ENCODE results near the gene RNF4.
"Not testable (repeated sequence)": the region's sequence is repeated elsewhere in the genome, so short reads cannot be mapped to it uniquely, and the experiment has no call there.

The RNF4 gene

DNA sequence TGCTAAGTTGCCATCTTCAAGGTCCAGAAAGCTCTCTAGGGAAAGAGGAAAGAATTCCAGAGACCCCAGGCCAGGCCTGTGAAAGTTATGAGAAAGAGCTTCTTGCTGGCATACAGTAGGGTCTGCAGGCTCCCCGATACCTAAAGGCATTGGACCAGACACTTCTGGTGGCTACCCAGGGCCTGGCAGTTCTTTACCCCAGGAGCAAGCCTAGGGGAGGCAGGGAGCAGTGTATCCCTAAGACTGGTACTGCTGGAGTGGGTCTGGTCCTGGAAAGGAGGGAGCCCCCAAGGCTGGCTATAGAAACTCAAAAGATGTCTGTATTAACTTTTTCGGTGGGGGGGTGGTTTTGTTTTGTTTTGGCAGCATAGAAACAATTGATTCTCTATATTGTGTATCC, 47.7 kb downstream of the RNF4 start:
- in situ Hi-C loops (cut with HindIII; ENCODE audit: low sequenced_read_pairs), result no loop called here

DNA sequence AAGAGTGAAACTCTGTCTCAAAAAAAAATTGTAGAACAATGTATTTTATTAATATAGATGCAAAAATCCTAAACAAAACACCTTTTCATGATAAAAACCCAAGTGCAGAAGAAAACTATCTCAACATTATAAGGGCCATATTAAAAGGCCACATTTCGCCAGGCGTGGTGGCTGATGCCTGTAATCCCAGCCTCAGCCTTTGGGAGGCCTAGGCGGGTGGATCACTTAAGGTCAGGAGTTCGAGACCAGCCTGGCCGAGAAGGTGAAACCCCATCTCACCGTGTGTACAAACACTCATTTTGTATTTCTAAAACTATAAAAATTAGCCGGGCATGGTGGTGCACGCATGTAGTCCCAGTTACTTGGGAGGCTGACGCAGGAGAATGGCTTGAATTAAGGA, 57.7 kb downstream of the RNF4 start:
- in situ Hi-C loops (cut with HindIII; ENCODE audit: low sequenced_read_pairs), result no loop called here

DNA sequence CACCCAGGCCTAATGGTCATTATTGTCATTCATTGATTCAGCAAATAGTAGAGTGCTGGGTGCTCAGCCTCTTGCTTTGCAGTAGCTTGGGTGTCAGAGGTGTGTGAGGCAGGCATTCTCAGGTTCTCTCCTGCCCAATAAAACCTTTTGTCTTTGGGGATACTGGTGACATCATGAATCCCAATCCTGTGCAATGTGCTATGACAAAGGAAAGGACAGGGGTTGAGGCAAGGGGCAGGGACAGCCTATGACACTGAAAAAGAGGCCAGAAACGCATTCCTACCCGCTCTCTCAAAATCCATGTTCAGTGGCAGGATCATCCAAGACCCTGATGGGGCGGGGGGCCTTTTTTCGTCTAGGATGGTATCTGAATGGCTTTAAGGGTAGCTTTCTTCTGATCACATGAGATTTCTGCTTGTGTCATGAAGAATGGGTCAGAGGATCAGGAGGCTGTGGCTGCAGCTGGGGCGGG, 66.0 kb downstream of the RNF4 start:
- in situ Hi-C loops (cut with HindIII; ENCODE audit: low sequenced_read_pairs), result no loop called here

DNA sequence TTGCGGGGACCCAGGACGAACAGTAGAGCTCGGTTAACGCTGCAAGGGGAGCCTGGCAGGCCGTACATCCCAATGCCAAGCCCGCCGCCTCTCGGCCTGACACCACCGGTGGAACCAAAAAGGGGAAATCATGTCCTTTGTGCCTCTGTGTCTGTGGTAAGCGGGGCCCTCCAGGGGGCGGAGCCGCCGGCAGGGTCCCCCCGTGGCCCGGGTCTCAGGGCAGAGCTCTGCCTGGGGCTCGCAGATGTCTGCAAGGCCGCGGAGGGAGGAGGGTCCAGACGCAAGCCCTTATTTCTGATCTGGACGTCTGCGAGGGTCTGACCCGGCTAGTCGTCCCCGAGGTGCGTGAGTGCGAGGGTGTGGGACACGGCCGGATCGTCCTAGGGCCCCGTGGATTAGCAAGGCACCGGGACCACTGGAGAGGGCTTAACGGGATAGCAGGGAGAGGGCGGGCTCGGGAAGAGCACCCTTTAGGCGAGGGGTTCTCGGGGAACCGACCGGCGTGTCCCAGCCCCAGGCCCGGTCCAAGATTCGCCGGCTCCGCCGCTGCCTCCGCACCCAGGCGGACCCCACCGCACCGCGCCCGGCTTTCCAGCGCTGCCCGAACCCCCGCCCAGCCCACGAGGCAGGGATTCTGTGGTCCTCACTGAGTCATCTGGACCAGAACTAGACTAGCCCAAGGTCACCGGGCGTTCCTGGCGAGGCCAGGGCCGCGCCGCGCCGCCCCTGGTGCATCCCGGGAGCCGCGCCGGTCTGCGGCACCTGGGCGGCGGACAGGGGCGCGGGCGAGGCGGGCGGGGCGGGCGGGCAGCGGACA, 66.7 kb downstream of the RNF4 start:
- in situ Hi-C loops (cut with HindIII; ENCODE audit: low sequenced_read_pairs), result no loop called here

DNA sequence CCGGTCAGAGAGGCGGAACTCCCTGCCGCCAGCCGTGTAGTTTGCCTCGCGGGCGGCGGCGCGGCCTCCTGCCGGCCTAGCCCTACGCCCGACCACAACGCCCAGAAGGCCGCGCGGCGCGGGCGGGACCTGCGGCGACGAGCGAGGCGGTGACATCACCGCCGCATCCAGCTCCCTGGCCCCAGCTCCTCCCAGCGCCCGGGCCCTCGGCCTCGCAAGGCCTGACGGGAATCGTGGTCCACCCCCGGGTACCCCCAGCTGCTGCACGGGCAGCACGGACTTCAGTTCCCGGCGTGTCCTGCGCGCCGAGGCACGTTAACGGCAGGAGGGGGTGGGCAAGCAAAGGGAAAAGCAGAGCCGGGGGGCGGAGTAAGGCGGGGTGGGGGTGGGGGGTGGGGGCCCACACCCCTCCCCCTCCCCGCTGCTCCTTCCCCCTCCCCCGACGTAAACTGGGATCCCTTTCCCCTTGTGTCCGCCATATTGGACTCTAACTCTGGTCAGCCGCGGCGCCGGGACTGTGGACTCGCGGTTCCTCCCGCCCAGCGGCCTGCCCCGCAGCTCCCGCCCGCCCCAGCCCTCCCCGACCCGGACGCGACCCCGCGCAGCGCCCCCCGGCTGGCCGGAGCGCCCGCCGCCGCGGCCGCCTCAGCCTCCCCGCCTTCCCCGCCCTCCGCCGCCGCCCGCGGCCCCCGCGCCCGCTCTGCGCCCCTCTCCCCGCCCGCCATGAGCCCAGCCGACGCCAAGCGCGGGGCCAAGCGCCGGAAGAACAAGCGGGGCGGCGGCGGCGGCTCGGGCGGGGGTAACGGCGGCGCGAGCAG, 67.5 kb downstream of the RNF4 start, which contains the start of gene FAM193A:
TSS of gene FAM193A (plus strand) at position 455 of the 818 bp plus-strand sequence. CDS start at position 724, 269 bp downstream.
- in situ Hi-C loops (cut with HindIII; ENCODE audit: low sequenced_read_pairs), result no loop called here

DNA sequence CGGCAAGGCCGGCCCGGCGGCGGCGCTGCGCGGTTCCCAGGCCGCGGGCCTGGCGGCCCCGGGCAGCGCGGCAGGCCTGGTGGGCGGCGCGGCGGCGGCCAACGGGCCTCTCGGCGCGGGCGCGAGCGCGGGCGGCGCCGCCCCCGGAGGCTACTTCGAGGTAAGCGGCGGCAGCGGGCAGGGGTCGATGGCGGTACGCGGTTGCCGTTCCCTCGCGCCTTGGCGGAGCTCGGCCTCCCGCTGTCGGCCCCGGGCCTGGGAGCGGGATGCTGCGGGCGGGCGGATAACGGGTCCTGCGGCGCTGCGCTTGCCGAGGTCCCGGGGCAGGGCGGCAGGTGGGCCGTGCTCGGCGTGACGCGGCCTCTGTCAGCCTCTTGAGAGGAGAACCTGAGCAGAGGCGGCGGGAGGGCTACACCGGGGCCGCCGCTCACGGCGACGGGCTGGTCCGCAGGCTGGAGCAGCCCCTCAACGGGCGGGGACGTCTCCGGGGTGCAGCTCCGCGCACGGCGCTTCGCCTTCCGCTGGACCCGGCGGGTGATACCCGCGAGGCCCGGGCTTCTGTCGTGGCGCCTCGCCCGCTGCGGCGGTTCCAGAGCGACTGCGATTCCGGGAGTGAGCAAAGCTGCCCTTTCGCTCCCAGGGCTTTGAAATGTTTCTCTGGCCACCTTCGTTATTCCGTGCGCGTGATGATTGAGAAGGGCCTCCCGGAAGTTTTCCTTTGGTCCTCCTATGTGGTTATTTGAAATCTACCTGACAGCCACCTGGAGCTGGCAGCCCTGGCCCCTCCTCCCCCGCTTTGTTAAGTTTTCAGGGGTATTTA, 68.3 kb downstream of the RNF4 start:
- in situ Hi-C loops (cut with HindIII; ENCODE audit: low sequenced_read_pairs), result no loop called here

DNA sequence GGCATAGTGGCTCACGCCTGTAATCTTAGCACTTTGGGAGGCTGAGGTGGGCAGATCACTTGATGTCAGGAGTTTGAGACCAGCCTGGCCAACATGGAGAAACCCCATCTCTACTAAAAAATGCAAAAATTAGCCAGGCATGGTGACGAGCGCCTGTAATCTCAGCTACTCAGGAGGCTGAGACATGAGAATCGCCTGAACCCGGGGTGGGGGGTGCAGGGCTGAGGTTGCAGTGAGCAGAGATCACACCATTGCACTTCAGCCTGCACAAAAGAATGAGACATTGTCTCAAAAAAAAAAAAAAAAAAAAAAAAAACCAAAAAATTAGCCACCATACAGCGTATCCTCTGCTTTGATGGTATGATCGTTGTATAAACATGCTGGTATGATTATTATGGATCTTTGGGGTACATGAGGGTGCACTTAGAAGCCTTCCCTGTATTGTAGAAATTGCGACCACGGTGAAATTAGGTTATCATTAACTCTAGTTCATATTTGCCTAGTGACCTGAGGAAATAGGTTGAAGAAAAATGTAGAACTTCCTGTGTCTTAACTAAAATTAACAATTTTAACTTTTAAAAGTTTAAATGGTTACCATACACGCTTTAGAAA, 74.8 kb downstream of the RNF4 start:
- in situ Hi-C loops (cut with HindIII; ENCODE audit: low sequenced_read_pairs), result not testable (repeated sequence)

DNA sequence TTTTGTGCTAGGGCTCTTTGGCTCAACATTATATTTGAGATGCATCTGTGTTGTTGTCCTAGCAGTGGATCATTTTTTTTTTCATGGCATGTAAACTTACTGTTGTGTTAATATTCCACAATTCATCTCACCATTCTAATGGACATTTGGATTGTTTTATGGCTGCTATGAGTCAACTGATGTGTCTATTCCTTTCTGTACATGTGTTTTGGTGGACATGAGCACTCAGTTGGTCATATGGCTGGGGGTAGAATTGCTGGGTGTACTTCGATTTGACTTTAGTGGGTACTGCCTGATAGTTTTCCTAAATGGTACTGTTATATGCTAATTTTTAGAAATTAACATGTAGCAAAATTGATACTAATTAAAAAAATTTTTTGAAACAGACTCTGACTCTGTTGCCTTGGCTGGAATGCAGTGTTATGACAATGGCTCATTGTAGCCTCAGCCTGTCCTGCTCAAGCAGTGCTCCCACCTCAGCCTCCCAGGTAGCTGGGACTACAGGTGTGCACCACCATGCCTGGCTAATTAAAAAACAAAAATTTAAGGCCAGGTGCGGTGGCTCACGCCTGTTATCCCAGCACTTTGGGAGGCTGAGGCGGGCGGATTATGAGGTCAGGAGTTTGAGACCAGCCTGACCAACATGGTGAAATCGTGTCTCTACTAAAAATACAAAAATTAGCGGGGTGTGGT, 76.6 kb downstream of the RNF4 start:
- in situ Hi-C loops (cut with HindIII; ENCODE audit: low sequenced_read_pairs), result no loop called here

DNA sequence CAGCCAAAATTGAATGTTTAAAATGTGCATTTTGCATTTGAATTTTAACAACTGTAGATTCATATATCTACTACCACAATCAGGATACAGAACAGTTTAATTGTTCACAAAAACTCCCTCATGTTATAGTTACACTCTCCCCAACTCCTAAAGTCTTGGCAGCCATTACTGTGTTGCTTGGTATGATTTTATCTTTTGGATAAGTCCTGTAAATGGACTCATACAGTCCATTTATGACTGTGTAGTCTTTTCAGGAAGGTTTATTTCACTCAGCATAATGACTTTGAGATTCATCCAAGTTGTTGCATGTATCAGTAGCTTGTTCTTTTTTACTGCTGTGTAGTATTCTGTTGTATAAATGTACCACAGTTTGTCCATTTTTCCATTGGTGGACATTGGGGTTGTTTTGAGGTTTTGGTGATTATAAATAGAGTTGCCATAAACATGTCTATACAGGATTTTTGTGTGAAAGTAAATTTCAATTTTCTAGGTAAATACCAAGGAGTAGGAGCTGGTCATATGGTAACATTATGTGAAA, 77.4 kb downstream of the RNF4 start:
- in situ Hi-C loops (cut with HindIII; ENCODE audit: low sequenced_read_pairs), result no loop called here

DNA sequence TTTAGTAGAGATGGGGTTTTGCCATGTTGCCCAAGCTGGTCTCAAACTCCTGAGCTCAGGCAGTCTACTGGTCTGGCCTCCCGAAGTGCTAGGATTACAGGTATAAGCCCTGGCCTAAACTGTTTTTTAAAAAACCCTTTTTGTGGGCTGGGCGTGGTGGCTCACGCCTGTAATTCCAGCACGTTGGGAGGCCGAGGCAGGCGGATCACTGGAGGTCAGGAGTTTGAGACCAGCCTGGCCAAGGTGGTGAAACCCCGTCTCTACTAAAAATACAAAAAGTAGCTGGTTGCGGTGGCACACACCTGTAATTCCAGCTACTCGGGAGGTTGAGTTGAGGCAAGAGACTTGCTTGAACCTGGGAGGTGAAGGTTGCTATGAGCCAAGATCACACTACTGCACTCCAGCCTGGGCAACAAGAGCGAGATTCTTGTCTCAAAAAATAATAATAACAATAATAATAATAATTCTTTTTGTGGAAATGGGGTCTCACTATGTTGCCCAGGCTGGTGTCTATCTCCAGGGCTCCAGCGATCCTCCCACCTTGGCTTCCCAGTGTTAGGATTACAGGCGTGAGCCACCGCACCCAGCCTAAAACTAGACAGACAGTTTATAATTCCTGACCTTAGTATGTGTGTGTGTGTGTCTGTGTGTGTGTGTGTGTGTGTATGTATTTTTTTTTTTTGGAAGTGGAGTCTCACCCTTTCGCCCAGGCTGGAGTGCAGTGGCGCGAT, 78.2 kb downstream of the RNF4 start:
- in situ Hi-C loops (cut with HindIII; ENCODE audit: low sequenced_read_pairs), result not testable (repeated sequence)

DNA sequence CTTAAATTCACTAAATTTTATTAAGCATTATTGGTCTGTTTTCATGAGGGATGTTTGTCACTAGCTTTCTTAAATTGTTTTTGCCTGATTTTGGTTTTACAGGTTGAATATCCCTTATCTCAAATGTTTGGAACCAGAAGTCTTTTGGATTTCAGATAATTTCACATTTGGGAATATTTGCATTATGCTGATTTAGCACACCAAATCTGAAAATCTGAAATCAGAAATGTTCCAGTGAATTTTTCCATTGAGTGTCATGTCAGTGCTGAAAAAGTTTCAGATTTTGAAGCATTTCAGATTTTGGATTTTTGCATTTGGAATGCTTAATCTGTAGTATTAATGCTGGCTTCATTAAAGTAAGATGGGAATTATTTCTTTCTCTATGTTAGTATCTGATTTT, 82.2 kb downstream of the RNF4 start:
- in situ Hi-C loops (cut with HindIII; ENCODE audit: low sequenced_read_pairs), result no loop called here

DNA sequence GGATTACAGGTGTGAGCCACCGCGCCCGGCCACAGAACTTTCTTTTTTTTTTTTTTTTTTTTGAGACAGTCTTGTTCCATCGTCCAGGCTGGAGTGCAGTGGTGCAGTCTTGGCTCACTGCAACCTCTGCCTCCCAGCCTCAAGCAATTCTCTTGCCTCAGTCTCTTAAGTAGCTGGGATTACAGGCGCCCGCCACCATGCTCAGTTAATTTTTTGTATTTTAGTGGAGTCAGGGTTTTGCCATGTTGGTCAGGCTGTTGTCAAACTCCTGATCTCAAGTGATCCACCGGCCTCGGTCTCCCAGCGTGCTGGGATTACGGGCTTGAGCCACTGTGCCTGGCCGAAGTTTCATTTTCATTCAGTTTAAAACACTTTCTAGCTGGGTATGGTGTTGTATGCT, 83.9 kb downstream of the RNF4 start:
- in situ Hi-C loops (cut with HindIII; ENCODE audit: low sequenced_read_pairs), result no loop called here

DNA sequence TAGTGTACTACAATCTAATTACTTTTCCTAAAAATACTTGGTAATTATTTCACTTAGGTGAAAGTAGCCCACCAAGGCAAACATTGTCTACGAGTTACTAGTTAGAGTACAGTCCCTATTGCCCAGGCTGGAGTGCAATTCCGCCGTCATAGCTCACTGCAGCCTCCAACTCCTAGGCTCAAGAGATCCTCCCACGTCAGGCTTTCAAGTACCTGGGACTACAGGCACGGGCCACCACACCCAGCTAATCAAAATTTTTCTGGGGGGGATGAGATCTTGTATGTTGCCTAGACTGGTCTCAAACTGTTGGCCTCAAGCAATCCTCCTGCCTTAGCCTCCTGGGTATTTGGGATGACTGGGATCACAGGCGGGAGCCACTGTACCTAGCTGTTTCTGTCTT, 89.4 kb downstream of the RNF4 start:
- in situ Hi-C loops (cut with HindIII; ENCODE audit: low sequenced_read_pairs), result no loop called here

DNA sequence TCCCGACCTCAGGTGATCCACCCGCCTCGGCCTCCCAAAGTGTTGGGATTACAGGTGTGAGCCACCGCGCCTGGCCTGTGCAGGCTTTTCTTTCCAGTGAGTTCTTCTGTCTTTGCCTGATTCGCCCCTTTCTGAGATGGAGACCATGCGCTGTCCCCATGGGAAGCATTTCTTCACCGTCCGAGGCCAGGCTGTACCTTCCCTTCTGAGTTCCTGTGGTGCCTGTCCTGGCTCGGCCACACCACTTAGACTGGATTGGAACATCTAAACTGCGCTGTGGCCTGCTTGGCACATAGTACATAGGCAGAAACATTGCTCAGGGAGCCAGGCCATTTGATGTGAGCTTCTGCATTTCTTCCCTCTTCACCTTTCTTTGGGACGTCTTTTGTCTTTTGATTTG, 91.3 kb downstream of the RNF4 start:
- in situ Hi-C loops (cut with HindIII; ENCODE audit: low sequenced_read_pairs), result no loop called here
